ENCODE results near the gene OR5M3. TPM values are rescaled to one million over a fixed set of nuclear protein-coding genes. Genes with fewer than 3 reads are reported as not detected.

Gene OR5M3
- total RNA-seq (2014; rRNA removed) (not detected in 2 replicates), Bru-seq, nascent RNA (not detected), BruChase-seq, experiment 1, labeled RNA remaining after a 6-hour chase (not detected), BruChase-seq, experiment 2, labeled RNA remaining after a 2-hour chase (not detected)
- long read RNA-seq = 0 reads

- H3K27me3 ChIP-seq (ENCODE audit: low read length) = no peaks in the 10 kb centered on the region
- no peak within 1 kb of the TSS for H2AFZ ChIP-seq (ENCODE audit: low read length)
- intact Hi-C loops (cut with micrococcal nuclease) = no loop called here
- H3K9me2 ChIP-seq (replicated peaks; ENCODE audit: low read length) = no peaks in the 10 kb centered on the region
- H4K20me1 ChIP-seq (ENCODE audit: low read length) = no peaks in the 10 kb centered on the region
- ChIA-PET POLR2A (ENCODE audit: unreplicated experiment) (no interaction called here), CTCF (no interaction called here)
- H3K9me3 ChIP-seq (ENCODE audit: low read length) = no peaks in the 10 kb centered on the region; the same call in 1 of the 2 replicates
- H3K79me2 ChIP-seq (ENCODE audit: low read length) = no peaks in the 10 kb centered on the region
- no peaks in the 10 kb centered on the region for H3K4me1 ChIP-seq (ENCODE audit: insufficient read depth, low read length)
- no peak within 1 kb of the TSS for H3K27ac ChIP-seq (ENCODE audit: low read length)
- TF ChIP-seq, protein P1, sequence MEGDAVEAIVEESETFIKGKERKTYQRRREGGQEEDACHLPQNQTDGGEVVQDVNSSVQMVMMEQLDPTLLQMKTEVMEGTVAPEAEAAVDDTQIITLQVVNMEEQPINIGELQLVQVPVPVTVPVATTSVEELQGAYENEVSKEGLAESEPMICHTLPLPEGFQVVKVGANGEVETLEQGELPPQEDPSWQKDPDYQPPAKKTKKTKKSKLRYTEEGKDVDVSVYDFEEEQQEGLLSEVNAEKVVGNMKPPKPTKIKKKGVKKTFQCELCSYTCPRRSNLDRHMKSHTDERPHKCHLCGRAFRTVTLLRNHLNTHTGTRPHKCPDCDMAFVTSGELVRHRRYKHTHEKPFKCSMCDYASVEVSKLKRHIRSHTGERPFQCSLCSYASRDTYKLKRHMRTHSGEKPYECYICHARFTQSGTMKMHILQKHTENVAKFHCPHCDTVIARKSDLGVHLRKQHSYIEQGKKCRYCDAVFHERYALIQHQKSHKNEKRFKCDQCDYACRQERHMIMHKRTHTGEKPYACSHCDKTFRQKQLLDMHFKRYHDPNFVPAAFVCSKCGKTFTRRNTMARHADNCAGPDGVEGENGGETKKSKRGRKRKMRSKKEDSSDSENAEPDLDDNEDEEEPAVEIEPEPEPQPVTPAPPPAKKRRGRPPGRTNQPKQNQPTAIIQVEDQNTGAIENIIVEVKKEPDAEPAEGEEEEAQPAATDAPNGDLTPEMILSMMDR (conservative IDR thresholded peaks at IDR 0.05; ENCODE audit: low read depth, low read length) = no peak
- TF ChIP-seq EZH2 (IDR thresholded peaks at IDR 0.05; ENCODE audit: low read length, unreplicated experiment) (no peak), EZH2phosphoT487 (IDR thresholded peaks at IDR 0.05; ENCODE audit: borderline replicate concordance, low read length) (no peak)
- DNase-seq (no peak), ATAC-seq (no peak)
- H3K4me2 ChIP-seq (ENCODE audit: low read length) = no peak within 1 kb of the TSS
- no peak within 1 kb of the TSS for H3K4me3 ChIP-seq (ENCODE audit: low read length)
- H3K36me3 ChIP-seq (ENCODE audit: low read depth, low read length) = no peaks in the 10 kb centered on the region
- H3K9ac ChIP-seq (ENCODE audit: low read length) = no peak within 1 kb of the TSS
- no peaks in the 10 kb centered on the region for H3F3A ChIP-seq (ENCODE audit: low read length, unreplicated experiment)
- BruUV-seq (replicated peaks) = no TSS peak
These were observed at the start of gene OR5M3 for GRCh38 chr11:56473252-56473651. Gene OR5M3, minus strand, starts transcription at chr11:56473352. Its CDS starts 2,855 bp downstream, at chr11:56470497.

DNA sequence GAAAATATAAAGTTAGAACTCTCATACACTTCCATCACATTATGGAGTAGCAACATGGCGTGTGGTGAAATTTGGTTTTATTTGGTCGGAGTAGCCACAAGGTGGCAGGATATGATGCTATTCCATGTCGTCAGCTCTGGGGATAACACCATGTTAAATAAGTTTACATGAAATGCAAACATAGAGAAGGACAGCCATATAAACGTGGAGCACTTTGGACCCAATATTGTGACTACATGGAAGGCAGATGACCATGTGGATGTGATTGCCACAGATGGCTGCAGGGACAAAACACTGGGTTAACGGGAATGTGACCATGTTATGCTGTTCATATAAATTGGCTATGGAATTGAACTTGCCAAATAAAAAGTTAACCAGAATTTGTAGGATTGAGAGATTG, 48.9 kb upstream of the OR5M3 start:
- ChIA-PET CTCF (no interaction called here), POLR2A (ENCODE audit: unreplicated experiment) (no interaction called here)
- Histone ChIP-seq H3K9me2 (replicated peaks; ENCODE audit: low read length) (no peaks in the 10 kb centered on the region), H3K79me2 (ENCODE audit: low read length) (no peaks in the 10 kb centered on the region), H3K4me3 (ENCODE audit: low read length) (no peak overlapping the region), H3K27ac (ENCODE audit: low read length) (no peak overlapping the region), H3K9ac (ENCODE audit: low read length) (no peak overlapping the region), H4K20me1 (ENCODE audit: low read length) (no peaks in the 10 kb centered on the region), H3F3A (ENCODE audit: low read length, unreplicated experiment) (no peaks in the 10 kb centered on the region), H3K4me2 (ENCODE audit: low read length) (no peak overlapping the region), H3K9me3 (ENCODE audit: low read length) (peaks cover 6% of the 10 kb centered on the region; the same call in 1 of the 2 replicates), H3K27me3 (ENCODE audit: low read length) (no peaks in the 10 kb centered on the region), H3K4me1 (ENCODE audit: insufficient read depth, low read length) (no peaks in the 10 kb centered on the region), H2AFZ (ENCODE audit: low read length) (no peak overlapping the region), H3K36me3 (ENCODE audit: low read depth, low read length) (no peaks in the 10 kb centered on the region)
- ATAC-seq (no peak), DNase-seq (peak; percentile 43)
- BruUV-seq (replicated peaks) = no TSS peak
- TF ChIP-seq, protein P1 (conservative IDR thresholded peaks at IDR 0.05; ENCODE audit: low read depth, low read length) = peak; percentile 49; the same call in 1 of the 2 replicates
- no peak for TF ChIP-seq EZH2phosphoT487 (IDR thresholded peaks at IDR 0.05; ENCODE audit: borderline replicate concordance, low read length)
- intact Hi-C loops (cut with micrococcal nuclease) = no loop called here

GRCh38 chr11:56513280-56513679, 40.1 kb upstream of the OR5M3 start:
- DNase-seq = no peak
- no peaks in the 10 kb centered on the region for H3K79me2 ChIP-seq (ENCODE audit: low read length)
- no peak overlapping the region for H3K27ac ChIP-seq (ENCODE audit: low read length)
- ATAC-seq = no peak
- H3K4me1 ChIP-seq (ENCODE audit: insufficient read depth, low read length) = no peaks in the 10 kb centered on the region
- H2AFZ ChIP-seq (ENCODE audit: low read length) = no peak overlapping the region
- H3K4me3 ChIP-seq (ENCODE audit: low read length) = no peak overlapping the region
- BruUV-seq (replicated peaks) = no TSS peak
- ChIA-PET CTCF (no interaction called here), POLR2A (ENCODE audit: unreplicated experiment) (no interaction called here)
- no peak for TF ChIP-seq EZH2phosphoT487 (IDR thresholded peaks at IDR 0.05; ENCODE audit: borderline replicate concordance, low read length)
- TF ChIP-seq, protein P1 (conservative IDR thresholded peaks at IDR 0.05; ENCODE audit: low read depth, low read length) = no peak
- no peak for TF ChIP-seq EZH2 (IDR thresholded peaks at IDR 0.05; ENCODE audit: low read length, unreplicated experiment)
- no peaks in the 10 kb centered on the region for H3K9me2 ChIP-seq (replicated peaks; ENCODE audit: low read length)
- intact Hi-C loops (cut with micrococcal nuclease) = no loop called here
- no peaks in the 10 kb centered on the region for H3F3A ChIP-seq (ENCODE audit: low read length, unreplicated experiment)
- no peak overlapping the region for H3K4me2 ChIP-seq (ENCODE audit: low read length)
- H4K20me1 ChIP-seq (ENCODE audit: low read length) = no peaks in the 10 kb centered on the region
- no peaks in the 10 kb centered on the region for H3K27me3 ChIP-seq (ENCODE audit: low read length)
- H3K9me3 ChIP-seq (ENCODE audit: low read length) = 0 out of 2 replicates have a peak, but pooled peaks cover 4% of the 10 kb centered on the region
- H3K9ac ChIP-seq (ENCODE audit: low read length) = no peak overlapping the region
- H3K36me3 ChIP-seq (ENCODE audit: low read depth, low read length) = no peaks in the 10 kb centered on the region

All from PC-3 (cell line).